ENCODE measurements around the gene MAN1A1. TPM values are rescaled to one million over a fixed set of nuclear protein-coding genes. Genes with fewer than 3 reads are reported as not detected.

MAN1A1 gene
- total RNA-seq, 1 donor = 104 TPM

GRCh38 chr6:119224095-119224701 lies 125.4 kb downstream of the MAN1A1 start:
- TF ChIP-seq CTCF (IDR thresholded peaks at IDR 0.05; ENCODE audit: insufficient read depth, low read depth, low read length) = no peak
- no peak for DNase-seq (ENCODE audit: low read depth)
- no peak overlapping the region for H3K4me3 ChIP-seq (ENCODE audit: low read depth, low read length)

GRCh38 chr6:119220452-119220851 lies 129.1 kb downstream of the MAN1A1 start:
- DNase-seq (ENCODE audit: low read depth) = no peak
- no peak for TF ChIP-seq CTCF (IDR thresholded peaks at IDR 0.05; ENCODE audit: insufficient read depth, low read depth, low read length)
- no peak overlapping the region for H3K4me3 ChIP-seq (ENCODE audit: low read depth, low read length)

GRCh38 chr6:119218548-119218947 lies 131.0 kb downstream of the MAN1A1 start:
- DNase-seq (ENCODE audit: low read depth) = no peak
- no peak overlapping the region for H3K4me3 ChIP-seq (ENCODE audit: low read depth, low read length)
- no peak for TF ChIP-seq CTCF (IDR thresholded peaks at IDR 0.05; ENCODE audit: insufficient read depth, low read depth, low read length)

GRCh38 chr6:119215885-119216590 lies 133.5 kb downstream of the MAN1A1 start:
- H3K4me3 ChIP-seq (ENCODE audit: low read depth, low read length) = no peak overlapping the region
- DNase-seq (ENCODE audit: low read depth) = no peak
- no peak for TF ChIP-seq CTCF (IDR thresholded peaks at IDR 0.05; ENCODE audit: insufficient read depth, low read depth, low read length)

GRCh38 chr6:119215309-119215708 lies 134.3 kb downstream of the MAN1A1 start:
- no peak for TF ChIP-seq CTCF (IDR thresholded peaks at IDR 0.05; ENCODE audit: insufficient read depth, low read depth, low read length)
- DNase-seq (ENCODE audit: low read depth) = peak; percentile 85
- H3K4me3 ChIP-seq (ENCODE audit: low read depth, low read length) = no peak overlapping the region

GRCh38 chr6:119210596-119210995 lies 139.0 kb downstream of the MAN1A1 start:
- H3K4me3 ChIP-seq (ENCODE audit: low read depth, low read length) = no peak overlapping the region
- DNase-seq (ENCODE audit: low read depth) = peak; percentile 96
- TF ChIP-seq CTCF (IDR thresholded peaks at IDR 0.05; ENCODE audit: insufficient read depth, low read depth, low read length) = no peak
